Measurements from ENCODE around the gene MYBL2.
"Not testable (repeated sequence)": the region's sequence is repeated elsewhere in the genome, so short reads cannot be mapped to it uniquely, and the experiment has no call there.

Gene MYBL2

GRCh38 chr20:43751167-43752050 lies 84.5 kb downstream of the MYBL2 start:
- no peak for DNase-seq (ENCODE audit: low read depth, low spot score)

GRCh38 chr20:43752051-43752360 lies 85.1 kb downstream of the MYBL2 start:
- no peak for DNase-seq (ENCODE audit: low read depth, low spot score)

GRCh38 chr20:43752561-43753301 lies 85.8 kb downstream of the MYBL2 start:
- DNase-seq (ENCODE audit: low read depth, low spot score) = no peak

GRCh38 chr20:43755390-43755789 lies 88.5 kb downstream of the MYBL2 start:
- DNase-seq (ENCODE audit: low read depth, low spot score) = no peak

GRCh38 chr20:43755851-43756250 lies 88.9 kb downstream of the MYBL2 start:
- DNase-seq (ENCODE audit: low read depth, low spot score) = no peak

- not testable (repeated sequence) for DNase-seq (ENCODE audit: low read depth, low spot score)
Observed at GRCh38 chr20:43757888-43758287, 91.0 kb downstream of the MYBL2 start.

- DNase-seq (ENCODE audit: low read depth, low spot score) = no peak
Observed at GRCh38 chr20:43761386-43762340, 94.7 kb downstream of the MYBL2 start.

GRCh38 chr20:43762911-43763310 lies 96.0 kb downstream of the MYBL2 start:
- DNase-seq (ENCODE audit: low read depth, low spot score) = no peak

- no peak for DNase-seq (ENCODE audit: low read depth, low spot score)
Observed at GRCh38 chr20:43765916-43766315, 99.0 kb downstream of the MYBL2 start.

Measured in smooth muscle cell of the brain vasculature (primary cell).